ENCODE measurements around the gene GRID1. TPM values are rescaled to one million over a fixed set of nuclear protein-coding genes. Genes with fewer than 3 reads are reported as not detected.

The GRID1 gene
- total and polyA plus RNA-seq, 9 of the 15 experiments (the other 6 are each of a cell fraction or from before 2014, with no cell fraction given) = 0.01 to 7.2 (median 1.2) TPM

- ChIA-PET POLR2A (interaction anchor here (0.7 kb wide), 1 partner anchor 166 kb away, joined by 3 read pairs; no protein-coding TSS in a partner anchor), CTCF (ENCODE audit: low intra/inter-chr PET ratio) (no interaction called here)
- BruUV-seq (replicated peaks) = no TSS peak
- FAIRE-seq = no peak
- H3K9me1 ChIP-seq (ENCODE audit: control insufficient read depth, insufficient read depth, low read length) = no peaks in the 10 kb centered on the region
- H4K20me1 ChIP-seq (replicated peaks; ENCODE audit: control insufficient read depth, insufficient read depth, low read length) = 0 out of 2 replicates have a peak, but pooled peaks cover 5% of the 10 kb centered on the region
- no peaks in the 10 kb centered on the region for H3K79me2 ChIP-seq (ENCODE audit: control insufficient read depth, insufficient read depth, low read length)
- H3K27me3 ChIP-seq (ENCODE audit: control insufficient read depth in 2 of 2, insufficient read depth in 2 of 2, low read length in 2 of 2) = no peaks in the 10 kb centered on the region
- no peak overlapping the region for H3K4me3 ChIP-seq
- H3K9me3 ChIP-seq (replicated peaks; ENCODE audit: control insufficient read depth, insufficient read depth, low read depth, low read length) = no peaks in the 10 kb centered on the region
- H3K36me3 ChIP-seq (ENCODE audit: control insufficient read depth, insufficient read depth, low read length) = no peaks in the 10 kb centered on the region
- H3K9ac ChIP-seq (ENCODE audit: insufficient read depth in 1 of 2, low read depth in 2 of 2, low read length in 2 of 2) = no peak overlapping the region
- in situ Hi-C loops (cut with MboI) = no loop called here
- no peak overlapping the region for H2AFZ ChIP-seq (ENCODE audit: low read depth, low read length)
- DNase-seq (ENCODE audit: extremely low read depth in 1 of 4, low spot score in 3 of 4) = no peak
- H3K4me2 ChIP-seq (ENCODE audit: insufficient read depth, low read length) = no peak overlapping the region
- no peak overlapping the region for H3K27ac ChIP-seq (ENCODE audit: extremely low read depth, low read depth, low read length)
- no peak for TF ChIP-seq GATAD2A (IDR thresholded peaks at IDR 0.05)
- no peak for TF ChIP-seq ELF2 (CRISPR knock-in tag; IDR thresholded peaks at IDR 0.05)
- no peak for TF ChIP-seq ZNF41 (CRISPR knock-in tag; conservative IDR thresholded peaks at IDR 0.05)
- TF ChIP-seq RCOR1 (IDR thresholded peaks at IDR 0.05; ENCODE audit: borderline replicate concordance in 1 of 2, low read depth in 2 of 2, low read length in 2 of 2) = no peak
- no peak for TF ChIP-seq SMARCA5 (IDR thresholded peaks at IDR 0.05)
- ATAC-seq = no peak
- no peaks in the 10 kb centered on the region for H3K4me1 ChIP-seq (replicated peaks in 1 of 2; ENCODE audit: control insufficient read depth in 2 of 2, insufficient read depth in 2 of 2, low read length in 2 of 2)
- intact Hi-C loops (cut with micrococcal nuclease) = no loop called here
- 0% methylated on average over 2 of the region's 2 CpGs for WGBS (ENCODE audit: insufficient coverage, low coverage, missing lambda C conversion rate)
Measured at GRCh38 chr10:86191166-86191565, 175.4 kb downstream of the GRID1 start.

- Histone ChIP-seq H3K9me1 (ENCODE audit: control insufficient read depth, insufficient read depth, low read length) (no peaks in the 10 kb centered on the region), H3K27me3 (ENCODE audit: control insufficient read depth in 2 of 2, insufficient read depth in 2 of 2, low read length in 2 of 2) (no peaks in the 10 kb centered on the region), H3K36me3 (ENCODE audit: control insufficient read depth, insufficient read depth, low read length) (no peaks in the 10 kb centered on the region), H3K4me1 (replicated peaks in 1 of 2; ENCODE audit: control insufficient read depth in 2 of 2, insufficient read depth in 2 of 2, low read length in 2 of 2) (no peaks in the 10 kb centered on the region), H4K20me1 (replicated peaks; ENCODE audit: control insufficient read depth, insufficient read depth, low read length) (0 out of 2 replicates have a peak, but pooled peaks cover 5% of the 10 kb centered on the region), H3K9ac (ENCODE audit: insufficient read depth in 1 of 2, low read depth in 2 of 2, low read length in 2 of 2) (no peak overlapping the region), H3K4me2 (ENCODE audit: insufficient read depth, low read length) (no peak overlapping the region), H3K27ac (ENCODE audit: extremely low read depth, low read depth, low read length) (no peak overlapping the region), H2AFZ (ENCODE audit: low read depth, low read length) (no peak overlapping the region), H3K9me3 (replicated peaks; ENCODE audit: control insufficient read depth, insufficient read depth, low read depth, low read length) (no peaks in the 10 kb centered on the region), H3K79me2 (ENCODE audit: control insufficient read depth, insufficient read depth, low read length) (no peaks in the 10 kb centered on the region), H3K4me3 (no peak overlapping the region)
- ATAC-seq (no peak), DNase-seq (ENCODE audit: extremely low read depth in 1 of 4, low spot score in 3 of 4) (no peak), FAIRE-seq (no peak)
- ChIA-PET POLR2A (interaction anchor here (0.7 kb wide), 1 partner anchor 167 kb away, joined by 3 read pairs; no protein-coding TSS in a partner anchor), CTCF (ENCODE audit: low intra/inter-chr PET ratio) (no interaction called here)
- in situ Hi-C loops (cut with MboI) = no loop called here
- intact Hi-C loops (cut with micrococcal nuclease) = no loop called here
- 0% methylated on average over 2 of the region's 2 CpGs for WGBS (ENCODE audit: insufficient coverage, low coverage, missing lambda C conversion rate)
- no TSS peak for BruUV-seq (replicated peaks)
- no peak for TF ChIP-seq SMAD1 (IDR thresholded peaks at IDR 0.05; ENCODE audit: low read depth, low read length, partially characterized antibody)
- TF ChIP-seq THAP7 (CRISPR knock-in tag; IDR thresholded peaks at IDR 0.05) = no peak
- no peak for TF ChIP-seq KAT8 (IDR thresholded peaks at IDR 0.05; ENCODE audit: low read depth)
- no peak for TF ChIP-seq SRF (CRISPR knock-in tag; IDR thresholded peaks at IDR 0.05)
- TF ChIP-seq PCBP2 (IDR thresholded peaks at IDR 0.05; ENCODE audit: low read depth, low read length, poor library complexity, severe bottlenecking) = no peak
- no peak for TF ChIP-seq ZNF511 (CRISPR knock-in tag; IDR thresholded peaks at IDR 0.05)
- no peak for TF ChIP-seq ZNF707 (CRISPR knock-in tag; conservative IDR thresholded peaks at IDR 0.05)
- TF ChIP-seq SFPQ (IDR thresholded peaks at IDR 0.05; ENCODE audit: low read depth, low read length) = no peak
- no peak for TF ChIP-seq GABPB1 (CRISPR knock-in tag; IDR thresholded peaks at IDR 0.05)
- no peak for TF ChIP-seq FOSL1 (tag; conservative IDR thresholded peaks at IDR 0.05)
Measured at GRCh38 chr10:86190291-86190690, 176.3 kb downstream of the GRID1 start.
